ENCODE measurements around the gene RNF144A. TPM values are rescaled to one million over a fixed set of nuclear protein-coding genes. Genes with fewer than 3 reads are reported as not detected.
A peak's percentile ranks its signal among the peaks of the same experiment; 100 is the strongest.
"Not testable (repeated sequence)": the region's sequence is repeated elsewhere in the genome, so short reads cannot be mapped to it uniquely, and the experiment has no call there.

Gene RNF144A
- polyA plus RNA-seq, 1 experiment, result 0.24 TPM

GRCh38 chr2:6888724-6889123 is 28.5 kb upstream of the RNF144A start:
- no peaks in the 10 kb centered on the region for H3K27me3 ChIP-seq (ENCODE audit: control insufficient read depth, insufficient read depth, low read length)
- ChIA-PET POLR2A (no interaction called here), CTCF (no interaction called here)
- TF ChIP-seq CTCF (IDR thresholded peaks at IDR 0.05; ENCODE audit: low read depth, low read length), result no peak
- DNase-seq (ENCODE audit: low read depth, low spot score), result no peak
- no peak overlapping the region for H3K4me3 ChIP-seq (ENCODE audit: low read depth, low read length)
- H3K27ac ChIP-seq (ENCODE audit: low read depth, low read length), result no peak overlapping the region
- no peaks in the 10 kb centered on the region for H3K9me3 ChIP-seq (ENCODE audit: control insufficient read depth, insufficient read depth, low read length)

GRCh38 chr2:6893876-6894482 is 23.2 kb upstream of the RNF144A start:
- no peak overlapping the region for H3K4me3 ChIP-seq (ENCODE audit: low read depth, low read length)
- ChIA-PET POLR2A (no interaction called here), CTCF (no interaction called here)
- DNase-seq (ENCODE audit: low read depth, low spot score), result no peak
- no peaks in the 10 kb centered on the region for H3K9me3 ChIP-seq (ENCODE audit: control insufficient read depth, insufficient read depth, low read length)
- TF ChIP-seq CTCF (IDR thresholded peaks at IDR 0.05; ENCODE audit: low read depth, low read length), result no peak
- H3K27me3 ChIP-seq (ENCODE audit: control insufficient read depth, insufficient read depth, low read length), result no peaks in the 10 kb centered on the region
- H3K27ac ChIP-seq (ENCODE audit: low read depth, low read length), result no peak overlapping the region

GRCh38 chr2:6896930-6897759 is 20.1 kb upstream of the RNF144A start:
- Histone ChIP-seq H3K4me3 (ENCODE audit: low read depth, low read length) (no peak overlapping the region), H3K9me3 (ENCODE audit: control insufficient read depth, insufficient read depth, low read length) (no peaks in the 10 kb centered on the region), H3K27me3 (ENCODE audit: control insufficient read depth, insufficient read depth, low read length) (no peaks in the 10 kb centered on the region), H3K27ac (ENCODE audit: low read depth, low read length) (no peak overlapping the region)
- peak; percentile 33 for TF ChIP-seq CTCF (IDR thresholded peaks at IDR 0.05; ENCODE audit: low read depth, low read length)
- no peak for DNase-seq (ENCODE audit: low read depth, low spot score)
- ChIA-PET POLR2A (no interaction called here), CTCF (interaction anchor here (1.1 to 1.2 kb wide), 2 partner anchors 9 to 147 kb away, joined by 4 read pairs; no protein-coding TSS in a partner anchor)

GRCh38 chr2:6902581-6902980 is 14.6 kb upstream of the RNF144A start:
- H3K27me3 ChIP-seq (ENCODE audit: control insufficient read depth, insufficient read depth, low read length); DNase-seq (ENCODE audit: low read depth, low spot score); POLR2A ChIA-PET; H3K4me3 ChIP-seq (ENCODE audit: low read depth, low read length); CTCF ChIA-PET; H3K9me3 ChIP-seq (ENCODE audit: control insufficient read depth, insufficient read depth, low read length); H3K27ac ChIP-seq (ENCODE audit: low read depth, low read length): not testable (repeated sequence)

- H3K9me3 ChIP-seq (ENCODE audit: control insufficient read depth, insufficient read depth, low read length), result no peaks in the 10 kb centered on the region
- POLR2A ChIA-PET, result no interaction called here
- no peak overlapping the region for H3K4me3 ChIP-seq (ENCODE audit: low read depth, low read length)
- CTCF ChIA-PET, result interaction anchor here (0.8 to 3.0 kb wide), 3 partner anchors 8 to 11 kb away, joined by 4 to 8 read pairs (median 4); no protein-coding TSS in a partner anchor
- no peak overlapping the region for H3K27ac ChIP-seq (ENCODE audit: low read depth, low read length)
- no peak for TF ChIP-seq CTCF (IDR thresholded peaks at IDR 0.05; ENCODE audit: low read depth, low read length)
- no peaks in the 10 kb centered on the region for H3K27me3 ChIP-seq (ENCODE audit: control insufficient read depth, insufficient read depth, low read length)
- DNase-seq (ENCODE audit: low read depth, low spot score), result no peak
Observed at GRCh38 chr2:6905668-6906067, 11.5 kb upstream of the RNF144A start.
